PC-3 (cell line): ENCODE data around the gene ZNF554. TPM values are rescaled to one million over a fixed set of nuclear protein-coding genes. Genes with fewer than 3 reads are reported as not detected.

ENCODE experiments used
- ATAC-seq: fragments of 200-7000 bp; cut with Tn5 transposase; 2 replicates; pipeline ENCODE4 v1.9.1; 2020; ENCODE audit warnings: mild to moderate bottlenecking, moderate library complexity
- BruUV-seq: library from RNA; stranded (reverse); fragments of 400-500 nt; replicated peaks from 2 replicates; lab custom pipeline; 2021; lab: Mats Ljungman, UMichigan
- CTCF ChIA-PET: fragments of 300-600 bp; sonication (Branson Sonifier 250); formaldehyde crosslinking; loops from one replicate; lab custom pipeline; 2022; ENCODE audit warnings: antibody characterized with exemption; lab: Charles Lee
- POLR2A ChIA-PET: fragments of 300-600 bp; sonication (Branson Sonifier 250); formaldehyde crosslinking; loops from one replicate; lab custom pipeline; 2022; ENCODE audit warnings: antibody characterized with exemption; ENCODE audit not compliant: unreplicated experiment; lab: Charles Lee
- DNase-seq: peaks from one replicate; pipeline ENCODE4 v3.0.0-alpha.2; 2015
- H2AFZ ChIP-seq: fragments of 300-600 bp; sonication (generic); 2 replicates; pipeline ENCODE4 v1.6.0; 2016; ENCODE audit warnings: antibody characterized with exemption, low read length
- H3F3A ChIP-seq: fragments of 300-600 bp; sonication (generic); one replicate; pipeline ENCODE4 v1.6.0; 2017; ENCODE audit warnings: antibody characterized with exemption, low read length, control low read depth, mild to moderate bottlenecking; ENCODE audit not compliant: unreplicated experiment
- H3K27ac ChIP-seq: fragments of 300-600 bp; sonication (generic); 2 replicates; pipeline ENCODE4 v1.5.1; 2016; ENCODE audit warnings: mild to moderate bottlenecking, low read length
- H3K27me3 ChIP-seq: fragments of 300-600 bp; sonication (generic); 2 replicates; pipeline ENCODE4 v1.6.1; 2016; ENCODE audit warnings: low read length, mixed read lengths
- H3K36me3 ChIP-seq: fragments of 300-600 bp; sonication (generic); 2 replicates; pipeline ENCODE4 v1.6.1; 2016; ENCODE audit warnings: low read depth, mixed run types, low read length, mixed read lengths
- H3K4me1 ChIP-seq: fragments of 300-600 bp; sonication (generic); 2 replicates; pipeline ENCODE4 v1.5.1; 2016; ENCODE audit warnings: low read length; ENCODE audit not compliant: insufficient read depth
- H3K4me2 ChIP-seq: fragments of 300-600 bp; sonication (generic); 2 replicates; pipeline ENCODE4 v1.6.0; 2016; ENCODE audit warnings: low read length
- H3K4me3 ChIP-seq: fragments of 300-600 bp; sonication (generic); 2 replicates; pipeline ENCODE4 v1.5.1; 2016; ENCODE audit warnings: mild to moderate bottlenecking, low read length, mixed read lengths
- H3K79me2 ChIP-seq: fragments of 300-600 bp; sonication (generic); 2 replicates; pipeline ENCODE4 v1.6.1; 2017; ENCODE audit warnings: low read length, mixed read lengths
- H3K9ac ChIP-seq: fragments of 300-600 bp; sonication (generic); 2 replicates; pipeline ENCODE4 v1.6.0; 2016; ENCODE audit warnings: mild to moderate bottlenecking, low read length
- H3K9me2 ChIP-seq: fragments of 300-600 bp; sonication (generic); replicated peaks from 2 replicates; pipeline ENCODE4 v1.6.1; 2016; ENCODE audit warnings: mixed run types, low read length, mixed read lengths
- H3K9me3 ChIP-seq: fragments of 300-600 bp; sonication (generic); 2 replicates; pipeline ENCODE4 v1.6.1; 2016; ENCODE audit warnings: low read length, mixed read lengths
- H4K20me1 ChIP-seq: fragments of 300-600 bp; sonication (generic); 2 replicates; pipeline ENCODE4 v1.6.1; 2016; ENCODE audit warnings: low read length, mixed read lengths
- CTCF ChIP-seq: fragments of 300-600 bp; sonication (generic); conservative IDR thresholded peaks from 2 replicates; pipeline ENCODE4 v1.5.1; 2017; ENCODE audit warnings: antibody characterized with exemption, low read depth, mild to moderate bottlenecking, low read length
- EZH2 ChIP-seq: fragments of 300-600 bp; sonication (generic); IDR thresholded peaks from one replicate; pipeline ENCODE4 v1.6.1; 2017; ENCODE audit warnings: antibody characterized with exemption, mild to moderate bottlenecking, low read length; ENCODE audit not compliant: unreplicated experiment
- EZH2phosphoT487 ChIP-seq: fragments of 300-600 bp; sonication (generic); IDR thresholded peaks from 2 replicates; pipeline ENCODE4 v1.6.1; 2018; ENCODE audit warnings: mild to moderate bottlenecking, antibody characterized with exemption, low read length, borderline replicate concordance
- intact Hi-C: fragments of 100-400 bp; cut with micrococcal nuclease; formaldehyde crosslinking; loops from 2 replicates; pipeline ENCODE4 v1.9.0; 2023
- total RNA-seq: library from RNA; depleted of rRNA; stranded (reverse); fragments of >200 nt; gene quantifications from 2 replicates; pipeline ENCODE4 v1.2.3, GENCODE V29; 2014

ZNF554 gene
- total RNA-seq, 1 experiment from 2014 or later = 2.3 TPM

- TF ChIP-seq EZH2 (no peak), EZH2phosphoT487 (no peak), CTCF (no peak)
- H3K79me2 ChIP-seq = no peaks in the 10 kb centered on the region
- H3F3A ChIP-seq = no peaks in the 10 kb centered on the region
- H3K36me3 ChIP-seq = no peaks in the 10 kb centered on the region
- H3K4me1 ChIP-seq = no peaks in the 10 kb centered on the region
- ATAC-seq (no peak), DNase-seq (no peak)
- H3K4me2 ChIP-seq = no peak overlapping the region
- H3K9me3 ChIP-seq = no peaks in the 10 kb centered on the region
- no peaks in the 10 kb centered on the region for H4K20me1 ChIP-seq
- no peaks in the 10 kb centered on the region for H3K27me3 ChIP-seq
- H3K4me3 ChIP-seq = no peak overlapping the region
- no peak overlapping the region for H3K9ac ChIP-seq
- no TSS peak for BruUV-seq
- intact Hi-C loops = no loop called here
- POLR2A ChIA-PET = no interaction called here
- CTCF ChIA-PET = no interaction called here
- H3K27ac ChIP-seq = no peak overlapping the region
- H2AFZ ChIP-seq = no peak overlapping the region
- H3K9me2 ChIP-seq = no peaks in the 10 kb centered on the region
Measured at GRCh38 chr19:2809387-2810140, 10.1 kb upstream of the ZNF554 start.

- Histone ChIP-seq H3K27ac (no peak overlapping the region), H3K27me3 (no peaks in the 10 kb centered on the region), H3K79me2 (no peaks in the 10 kb centered on the region), H3K4me2 (no peak overlapping the region), H4K20me1 (no peaks in the 10 kb centered on the region), H3K4me1 (no peaks in the 10 kb centered on the region), H3F3A (no peaks in the 10 kb centered on the region), H3K9ac (no peak overlapping the region), H3K9me2 (no peaks in the 10 kb centered on the region), H3K36me3 (no peaks in the 10 kb centered on the region), H3K4me3 (no peak overlapping the region), H2AFZ (no peak overlapping the region), H3K9me3 (no peaks in the 10 kb centered on the region)
- POLR2A ChIA-PET = no interaction called here
- intact Hi-C loops = no loop called here
- TF ChIP-seq CTCF (no peak), EZH2phosphoT487 (no peak), EZH2 (no peak)
- DNase-seq = no peak
- no TSS peak for BruUV-seq
- CTCF ChIA-PET = no interaction called here
- no peak for ATAC-seq
Measured at GRCh38 chr19:2810141-2811091, 9.3 kb upstream of the ZNF554 start.
